GM12878 (cell line): ENCODE results near the gene RSPH9. TPM values are rescaled to one million over a fixed set of nuclear protein-coding genes. Genes with fewer than 3 reads are reported as not detected.
A peak's percentile ranks its signal among the peaks of the same experiment; 100 is the strongest.

Experiments used
- ATAC-seq: fragments of 200-7000 bp; cut with Tn5 transposase; 3 replicates; pipeline ENCODE4 v1.9.1; 2020; ENCODE audit warnings: mild to moderate bottlenecking, moderate library complexity
- BruUV-seq: library from RNA; stranded (reverse); fragments of 400-500 nt; replicated peaks from 2 replicates; lab custom pipeline; 2021; lab: Mats Ljungman, UMichigan
- CTCF ChIA-PET: fragments of 300-600 bp; sonication (Branson Sonifier 250); formaldehyde crosslinking; extraction: SDS; loops from one replicate; lab custom pipeline; 2021; ENCODE audit warnings: inconsistent platforms; lab: Yijun Ruan, JAX
- POLR2A ChIA-PET: fragments of 350-600 bp; formaldehyde crosslinking; extraction: SDS; loops from one replicate; lab custom pipeline; 2021; ENCODE audit warnings: inconsistent platforms; lab: Charles Lee
- RAD21 ChIA-PET: fragments of 300-600 bp; sonication (Branson Sonifier 250); formaldehyde crosslinking; loops from one replicate; lab custom pipeline; 2023; ENCODE audit warnings: antibody characterized with exemption; ENCODE audit not compliant: unreplicated experiment; lab: Charles Lee
- SMC1A ChIA-PET: fragments of 300-600 bp; sonication (Branson Sonifier 250); formaldehyde crosslinking; loops from one replicate; lab custom pipeline; 2023; ENCODE audit not compliant: unreplicated experiment, uncharacterized antibody; lab: Charles Lee
- DNase-seq: peaks from one replicate; pipeline ENCODE4 v3.0.0-alpha.2; 2011; ENCODE audit warnings: low read depth, low spot score
- FAIRE-seq: peaks from 3 replicates; lab custom pipeline; 2011; peaks lifted over from hg19 to GRCh38; lab: Jason Lieb, UNC
- H2AFZ ChIP-seq: 2 replicates; pipeline ENCODE4 v1.6.0; 2011; ENCODE audit warnings: low read depth, low read length, control low read depth; ENCODE audit not compliant: control insufficient read depth
- H3K27ac ChIP-seq: 2 replicates; pipeline ENCODE4 v1.5.1; 2011; ENCODE audit warnings: control low read depth; ENCODE audit not compliant: control insufficient read depth, insufficient read depth
- H3K27me3 ChIP-seq, 2 experiments: replicated peaks in 1 of 2; 2 replicates each; pipeline versions ENCODE4 v1.6.0 to v1.6.1; 2011; ENCODE audit warnings: low read length in 1 of 2; ENCODE audit not compliant: control insufficient read depth in 2 of 2, insufficient read depth in 2 of 2
- H3K36me3 ChIP-seq, 2 experiments: 2 replicates each; pipeline ENCODE4 v1.5.1; 2011; ENCODE audit warnings: low read length in 1 of 2; ENCODE audit not compliant: control insufficient read depth in 2 of 2, insufficient read depth in 2 of 2
- H3K4me1 ChIP-seq: 2 replicates; pipeline ENCODE4 v1.6.1; 2011; ENCODE audit warnings: mild to moderate bottlenecking, low read length, moderate library complexity, mixed read lengths; ENCODE audit not compliant: control insufficient read depth, insufficient read depth
- H3K4me2 ChIP-seq: 2 replicates; pipeline ENCODE4 v1.6.0; 2011; ENCODE audit warnings: control low read depth; ENCODE audit not compliant: control insufficient read depth, insufficient read depth
- H3K4me3 ChIP-seq: fragments of 200-600 bp; sonication (generic); 2 replicates; pipeline ENCODE4 v1.5.1; 2016
- H3K79me2 ChIP-seq: 2 replicates; pipeline ENCODE4 v1.6.0; 2011; ENCODE audit warnings: low read length; ENCODE audit not compliant: control insufficient read depth, insufficient read depth
- H3K9ac ChIP-seq: 2 replicates; pipeline ENCODE4 v1.8.0; 2011; ENCODE audit warnings: low read length, control low read depth, mixed read lengths; ENCODE audit not compliant: control insufficient read depth, insufficient read depth
- H3K9me3 ChIP-seq: replicated peaks from 3 replicates; pipeline ENCODE4 v1.5.1; 2011; ENCODE audit warnings: mild to moderate bottlenecking, low read length; ENCODE audit not compliant: control insufficient read depth, insufficient read depth
- H4K20me1 ChIP-seq: 2 replicates; pipeline ENCODE4 v1.6.0; 2011; ENCODE audit not compliant: control insufficient read depth, insufficient read depth
- GABPA ChIP-seq: IDR thresholded peaks from 2 replicates; pipeline ENCODE4 v1.6.1; 2014; ENCODE audit warnings: antibody characterized with exemption, low read depth, mild to moderate bottlenecking, inconsistent platforms
- HSF1 ChIP-seq: fragments of 150-350 bp; IDR thresholded peaks from 2 replicates; pipeline ENCODE4 v1.6.1; 2014; ENCODE audit warnings: mild to moderate bottlenecking, low read depth, low read length
- POLR2A ChIP-seq: IDR thresholded peaks from 2 replicates; pipeline ENCODE4 v1.6.1; 2011; ENCODE audit warnings: low read depth, mild to moderate bottlenecking, low read length
- SREBF2 ChIP-seq: IDR thresholded peaks from 2 replicates; pipeline ENCODE4 v1.6.1; 2012; ENCODE audit warnings: mild to moderate bottlenecking, low read length
- WGBS: methylation state at CpG from one replicate; pipeline ENCODE4 v1.1.6; 2016; ENCODE audit warnings: low lambda C conversion rate; ENCODE audit not compliant: insufficient replicate concordance, insufficient coverage; ENCODE audit errors: missing lambda C conversion rate; 5-methylcytosine and 5-hydroxymethylcytosine counted together
- in situ Hi-C: fragments of 300-500 bp; cut with MboI; formaldehyde crosslinking; loops from 9 replicates; pipeline ENCODE4 v1.14.3; 2018; ENCODE audit warnings: mixed read lengths
- intact Hi-C: fragments of 100-400 bp; cut with micrococcal nuclease; formaldehyde crosslinking; loops from one replicate; pipeline ENCODE4 v1.14.2; 2022; ENCODE audit not compliant: unreplicated experiment
- polyA plus RNA-seq, 11 experiments: library from polyadenylated mRNA; depleted of rRNA in 4 of 11; unstranded in 6 of 11; stranded (reverse) in 5 of 11; fragments of >200 nt; fragmentation: Nextera tagmentation in 4 of 11; fragmentation: Illumina TruSeq in 1 of 11; extraction: Ambion mirVana in 4 of 11; extraction: Trizol in 1 of 11; gene quantifications; 1 replicate in 1 of 11; 2 replicates in 10 of 11; pipeline versions ENCODE4 v1.2.1 to v1.2.3, GENCODE V29; 2011 to 2016; ENCODE audit warnings: inconsistent platforms in 2 of 11, missing spikeins in 2 of 11, low read depth in 1 of 11
- total RNA-seq, 4 experiments: library from RNA; depleted of rRNA in 3 of 4; stranded (reverse); fragments of >200 nt in 3 of 4; fragmentation: Illumina TruSeq in 1 of 4; extraction: Trizol in 1 of 4; gene quantifications; 2 replicates each; pipeline versions ENCODE4 v1.2.1 to v1.2.3, GENCODE V29; 2013 to 2021

RSPH9 gene
- total and polyA plus RNA-seq, 10 of the 15 experiments (the other 5 are each of a cell fraction or from before 2014, with no cell fraction given), result 0.26 to 0.63 (median 0.36) TPM; not detected in 6

GRCh38 chr6:43671801-43672690 is 27.2 kb downstream of the RSPH9 start:
- in situ Hi-C loops (no loop called here), intact Hi-C loops (no loop called here)
- H3K9me3 ChIP-seq, result no peaks in the 10 kb centered on the region
- H2AFZ ChIP-seq, result no peak overlapping the region
- WGBS, result 92% methylated on average over 16 of the region's 16 CpGs
- peaks cover 32% of the 10 kb centered on the region for H3K4me1 ChIP-seq
- BruUV-seq, result no TSS peak
- peaks cover 12 to 42% of the 10 kb centered on the region in 2 experiments for H3K36me3 ChIP-seq
- H3K27ac ChIP-seq, result no peak overlapping the region
- H3K79me2 ChIP-seq, result no peaks in the 10 kb centered on the region
- SMC1A ChIA-PET, result interaction anchor here (1.0 to 1.7 kb wide), 2 partner anchors 15 to 33 kb away, joined by 4 read pairs; no protein-coding TSS in a partner anchor
- H3K27me3 ChIP-seq, result no peaks in the 10 kb centered on the region
- POLR2A ChIA-PET, result no interaction called here
- no peak overlapping the region for H3K4me3 ChIP-seq
- DNase-seq, result no peak
- no peak for FAIRE-seq
- no peaks in the 10 kb centered on the region for H4K20me1 ChIP-seq
- no peak overlapping the region for H3K9ac ChIP-seq
- ATAC-seq, result no peak
- H3K4me2 ChIP-seq, result no peak overlapping the region
- RAD21 ChIA-PET, result no interaction called here
- TF ChIP-seq GABPA (no peak), SREBF2 (no peak), HSF1 (no peak), POLR2A (0 out of 2 replicates have a peak, but pooled peaks have one; percentile 2)
- CTCF ChIA-PET, result interaction anchor here (1.2 to 1.7 kb wide), 2 partner anchors 97 to 333 kb away, joined by 3 to 5 read pairs; no protein-coding TSS in a partner anchor
